HepG2 (cell line): ENCODE data around the gene PYGO2. TPM values are rescaled to one million over a fixed set of nuclear protein-coding genes. Genes with fewer than 3 reads are reported as not detected.

Source experiments
- E2F1 ChIP-seq: sonication (generic); formaldehyde crosslinking; IDR thresholded peaks from 2 replicates; pipeline ENCODE4 v1.5.0; 2020; ENCODE audit warnings: missing genetic modification reagents
- FOXA1 ChIP-seq, 2 experiments: fragments of 450-650 bp in 1 of 2; sonication (generic) in 1 of 2; formaldehyde crosslinking in 1 of 2; IDR thresholded peaks; 2 replicates each; pipeline versions ENCODE4 v1.4.0 to v1.6.1; 2016 to 2020; ENCODE audit warnings: missing genetic modification reagents in 1 of 2
- KLF15 ChIP-seq: sonication (generic); formaldehyde crosslinking; IDR thresholded peaks from 2 replicates; pipeline ENCODE4 v1.8.1; 2023; ENCODE audit warnings: borderline replicate concordance, mild to moderate bottlenecking, inconsistent platforms, missing genetic modification reagents, mixed read lengths
- MBNL3 ChIP-seq: fragments of 250-450 bp; sonication (Bioruptor Pico); conservative IDR thresholded peaks from 2 replicates; pipeline ENCODE4 v1.8.0; 2022; ENCODE audit warnings: mild to moderate bottlenecking, inconsistent platforms
- NFE2 ChIP-seq: sonication (generic); formaldehyde crosslinking; IDR thresholded peaks from 2 replicates; pipeline ENCODE4 v1.4.0; 2020; ENCODE audit warnings: missing genetic modification reagents
- PHF8 ChIP-seq: sonication (generic); formaldehyde crosslinking; IDR thresholded peaks from 2 replicates; pipeline ENCODE4 v1.5.0; 2020; ENCODE audit warnings: missing genetic modification reagents
- SIX1 ChIP-seq: sonication (generic); formaldehyde crosslinking; IDR thresholded peaks from 2 replicates; pipeline ENCODE4 v1.4.0; 2020; ENCODE audit warnings: missing genetic modification reagents, borderline replicate concordance
- ZFAT ChIP-seq: sonication (generic); formaldehyde crosslinking; conservative IDR thresholded peaks from 2 replicates; pipeline ENCODE4 v1.8.1; 2023; ENCODE audit warnings: missing genetic modification reagents, inconsistent platforms
- ZNF333 ChIP-seq: sonication (generic); formaldehyde crosslinking; IDR thresholded peaks from 2 replicates; pipeline ENCODE4 v1.4.0; 2020; ENCODE audit warnings: mild to moderate bottlenecking, missing genetic modification reagents, borderline replicate concordance
- ZNF496 ChIP-seq: sonication (generic); formaldehyde crosslinking; IDR thresholded peaks from 2 replicates; pipeline ENCODE4 v1.8.1; 2023; ENCODE audit warnings: mild to moderate bottlenecking, moderate library complexity, missing genetic modification reagents; ENCODE audit not compliant: insufficient replicate concordance
- ZNF501 ChIP-seq: sonication (generic); formaldehyde crosslinking; IDR thresholded peaks from 2 replicates; pipeline ENCODE4 v1.5.1; 2020; ENCODE audit warnings: mild to moderate bottlenecking, moderate library complexity, missing genetic modification reagents
- ZNF605 ChIP-seq: sonication (generic); formaldehyde crosslinking; IDR thresholded peaks from 2 replicates; pipeline ENCODE4 v1.8.0; 2022; ENCODE audit warnings: mild to moderate bottlenecking, missing genetic modification reagents
- ZNF747 ChIP-seq: sonication (generic); formaldehyde crosslinking; IDR thresholded peaks from 2 replicates; pipeline ENCODE4 v1.8.1; 2023; ENCODE audit warnings: missing genetic modification reagents, mild to moderate bottlenecking, borderline replicate concordance
- polyA plus RNA-seq, 8 experiments: library from polyadenylated mRNA; depleted of rRNA in 3 of 8; stranded (reverse) in 7 of 8; unstranded in 1 of 8; fragments of >200 nt; fragmentation: Illumina TruSeq in 4 of 8; extraction: Trizol in 4 of 8; gene quantifications; 2 replicates each; pipeline versions ENCODE4 v1.2.1 to v1.2.3, GENCODE V29; 2011 to 2016; ENCODE audit warnings: low read depth in 4 of 8, missing spikeins in 1 of 8, mixed read lengths in 1 of 8; ENCODE audit not compliant: insufficient read depth in 1 of 8
- total RNA-seq, 5 experiments: library from RNA; depleted of rRNA; stranded (reverse); fragments of >200 nt; fragmentation: Illumina TruSeq; extraction: Trizol; gene quantifications; 2 replicates each; pipeline ENCODE4 v1.2.3, GENCODE V29; 2016; ENCODE audit warnings: low read depth in 1 of 5
- TF ChIP-seq, protein P1 (sequence below): sonication (generic); formaldehyde crosslinking; IDR thresholded peaks from 2 replicates; pipeline ENCODE4 v1.5.1; 2020; ENCODE audit warnings: missing genetic modification reagents, mild to moderate bottlenecking, borderline replicate concordance
- TF ChIP-seq, protein P2 (sequence below): sonication (generic); formaldehyde crosslinking; IDR thresholded peaks from 2 replicates; pipeline ENCODE4 v1.4.0; 2020; ENCODE audit warnings: mild to moderate bottlenecking, missing genetic modification reagents
- TF ChIP-seq, protein P3 (sequence below): sonication (generic); formaldehyde crosslinking; conservative IDR thresholded peaks from 2 replicates; pipeline ENCODE4 v1.4.0; 2020; ENCODE audit warnings: missing genetic modification reagents
- TF ChIP-seq, protein P4 (sequence below): sonication (generic); formaldehyde crosslinking; IDR thresholded peaks from 2 replicates; pipeline ENCODE4 v1.4.0; 2020; ENCODE audit warnings: low read depth, missing genetic modification reagents
- TF ChIP-seq, protein P5 (sequence below): sonication (generic); formaldehyde crosslinking; IDR thresholded peaks from 2 replicates; pipeline ENCODE4 v1.5.0; 2020; ENCODE audit warnings: missing genetic modification reagents

PYGO2 gene
- total and polyA plus RNA-seq, 2 of the 13 experiments (the other 11 are each of a cell fraction or from before 2014, with no cell fraction given): 20.3 to 21.8 TPM

DNA sequence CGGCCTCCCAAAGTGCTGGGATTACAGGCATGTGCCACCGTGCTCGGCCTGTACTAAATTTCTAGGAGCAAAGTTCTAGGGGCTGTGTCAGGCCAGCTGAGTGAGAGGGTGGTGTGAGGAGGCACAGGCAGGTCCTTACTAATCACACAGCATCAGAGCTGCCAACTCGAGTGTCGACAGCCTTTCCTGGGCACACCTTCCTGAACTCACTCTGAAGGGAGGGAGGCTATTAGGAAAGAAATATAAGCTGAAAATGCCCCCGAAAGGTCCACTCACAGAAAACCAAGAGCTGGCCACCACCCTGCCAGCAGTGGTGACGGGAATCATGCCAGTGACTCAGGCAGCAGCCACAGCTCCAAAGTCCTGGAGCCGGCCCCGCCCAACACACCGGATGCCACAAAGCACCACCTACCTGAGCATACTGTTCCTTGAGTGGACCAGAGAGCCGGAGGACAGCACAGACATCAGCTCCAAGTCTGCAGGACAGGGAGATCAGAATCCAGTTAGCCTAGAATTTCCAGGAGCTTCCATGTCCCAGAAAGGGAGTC lies 29.6 kb downstream of the PYGO2 start (continued):
- TF ChIP-seq SIX1 (CRISPR knock-in tag): no peak
- no peak for TF ChIP-seq ZFAT (CRISPR knock-in tag)
- TF ChIP-seq, protein P1, sequence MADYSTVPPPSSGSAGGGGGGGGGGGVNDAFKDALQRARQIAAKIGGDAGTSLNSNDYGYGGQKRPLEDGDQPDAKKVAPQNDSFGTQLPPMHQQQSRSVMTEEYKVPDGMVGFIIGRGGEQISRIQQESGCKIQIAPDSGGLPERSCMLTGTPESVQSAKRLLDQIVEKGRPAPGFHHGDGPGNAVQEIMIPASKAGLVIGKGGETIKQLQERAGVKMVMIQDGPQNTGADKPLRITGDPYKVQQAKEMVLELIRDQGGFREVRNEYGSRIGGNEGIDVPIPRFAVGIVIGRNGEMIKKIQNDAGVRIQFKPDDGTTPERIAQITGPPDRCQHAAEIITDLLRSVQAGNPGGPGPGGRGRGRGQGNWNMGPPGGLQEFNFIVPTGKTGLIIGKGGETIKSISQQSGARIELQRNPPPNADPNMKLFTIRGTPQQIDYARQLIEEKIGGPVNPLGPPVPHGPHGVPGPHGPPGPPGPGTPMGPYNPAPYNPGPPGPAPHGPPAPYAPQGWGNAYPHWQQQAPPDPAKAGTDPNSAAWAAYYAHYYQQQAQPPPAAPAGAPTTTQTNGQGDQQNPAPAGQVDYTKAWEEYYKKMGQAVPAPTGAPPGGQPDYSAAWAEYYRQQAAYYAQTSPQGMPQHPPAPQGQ (CRISPR knock-in tag): no peak
- TF ChIP-seq FOXA1 (IDR thresholded peaks at IDR 0.05): no peak
- no peak for TF ChIP-seq FOXA1 (CRISPR knock-in tag; IDR thresholded peaks at IDR 0.05)
- no peak for TF ChIP-seq ZNF333
- peak; percentile 61 for TF ChIP-seq PHF8 (CRISPR knock-in tag)
- no peak for TF ChIP-seq MBNL3 (CRISPR knock-in tag)
- peak; percentile 78 for TF ChIP-seq ZNF501 (CRISPR knock-in tag)
- TF ChIP-seq ZNF747 (CRISPR knock-in tag): no peak
- TF ChIP-seq, protein P2, sequence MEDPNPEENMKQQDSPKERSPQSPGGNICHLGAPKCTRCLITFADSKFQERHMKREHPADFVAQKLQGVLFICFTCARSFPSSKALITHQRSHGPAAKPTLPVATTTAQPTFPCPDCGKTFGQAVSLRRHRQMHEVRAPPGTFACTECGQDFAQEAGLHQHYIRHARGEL: no peak
- TF ChIP-seq, protein P3, sequence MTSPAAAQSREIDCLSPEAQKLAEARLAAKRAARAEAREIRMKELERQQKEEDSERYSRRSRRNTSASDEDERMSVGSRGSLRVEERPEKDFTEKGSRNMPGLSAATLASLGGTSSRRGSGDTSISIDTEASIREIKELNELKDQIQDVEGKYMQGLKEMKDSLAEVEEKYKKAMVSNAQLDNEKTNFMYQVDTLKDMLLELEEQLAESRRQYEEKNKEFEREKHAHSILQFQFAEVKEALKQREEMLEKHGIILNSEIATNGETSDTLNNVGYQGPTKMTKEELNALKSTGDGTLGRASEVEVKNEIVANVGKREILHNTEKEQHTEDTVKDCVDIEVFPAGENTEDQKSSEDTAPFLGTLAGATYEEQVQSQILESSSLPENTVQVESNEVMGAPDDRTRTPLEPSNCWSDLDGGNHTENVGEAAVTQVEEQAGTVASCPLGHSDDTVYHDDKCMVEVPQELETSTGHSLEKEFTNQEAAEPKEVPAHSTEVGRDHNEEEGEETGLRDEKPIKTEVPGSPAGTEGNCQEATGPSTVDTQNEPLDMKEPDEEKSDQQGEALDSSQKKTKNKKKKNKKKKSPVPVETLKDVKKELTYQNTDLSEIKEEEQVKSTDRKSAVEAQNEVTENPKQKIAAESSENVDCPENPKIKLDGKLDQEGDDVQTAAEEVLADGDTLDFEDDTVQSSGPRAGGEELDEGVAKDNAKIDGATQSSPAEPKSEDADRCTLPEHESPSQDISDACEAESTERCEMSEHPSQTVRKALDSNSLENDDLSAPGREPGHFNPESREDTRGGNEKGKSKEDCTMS (CRISPR knock-in tag): no peak
- no peak for TF ChIP-seq E2F1
- TF ChIP-seq, protein P4, sequence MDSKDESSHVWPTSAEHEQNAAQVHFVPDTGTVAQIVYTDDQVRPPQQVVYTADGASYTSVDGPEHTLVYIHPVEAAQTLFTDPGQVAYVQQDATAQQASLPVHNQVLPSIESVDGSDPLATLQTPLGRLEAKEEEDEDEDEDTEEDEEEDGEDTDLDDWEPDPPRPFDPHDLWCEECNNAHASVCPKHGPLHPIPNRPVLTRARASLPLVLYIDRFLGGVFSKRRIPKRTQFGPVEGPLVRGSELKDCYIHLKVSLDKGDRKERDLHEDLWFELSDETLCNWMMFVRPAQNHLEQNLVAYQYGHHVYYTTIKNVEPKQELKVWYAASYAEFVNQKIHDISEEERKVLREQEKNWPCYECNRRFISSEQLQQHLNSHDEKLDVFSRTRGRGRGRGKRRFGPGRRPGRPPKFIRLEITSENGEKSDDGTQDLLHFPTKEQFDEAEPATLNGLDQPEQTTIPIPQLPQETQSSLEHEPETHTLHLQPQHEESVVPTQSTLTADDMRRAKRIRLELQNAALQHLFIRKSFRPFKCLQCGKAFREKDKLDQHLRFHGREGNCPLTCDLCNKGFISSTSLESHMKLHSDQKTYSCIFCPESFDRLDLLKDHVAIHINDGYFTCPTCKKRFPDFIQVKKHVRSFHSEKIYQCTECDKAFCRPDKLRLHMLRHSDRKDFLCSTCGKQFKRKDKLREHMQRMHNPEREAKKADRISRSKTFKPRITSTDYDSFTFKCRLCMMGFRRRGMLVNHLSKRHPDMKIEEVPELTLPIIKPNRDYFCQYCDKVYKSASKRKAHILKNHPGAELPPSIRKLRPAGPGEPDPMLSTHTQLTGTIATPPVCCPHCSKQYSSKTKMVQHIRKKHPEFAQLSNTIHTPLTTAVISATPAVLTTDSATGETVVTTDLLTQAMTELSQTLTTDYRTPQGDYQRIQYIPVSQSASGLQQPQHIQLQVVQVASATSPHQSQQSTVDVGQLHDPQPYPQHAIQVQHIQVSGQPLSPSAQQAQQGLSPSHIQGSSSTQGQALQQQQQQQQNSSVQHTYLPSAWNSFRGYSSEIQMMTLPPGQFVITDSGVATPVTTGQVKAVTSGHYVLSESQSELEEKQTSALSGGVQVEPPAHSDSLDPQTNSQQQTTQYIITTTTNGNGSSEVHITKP (CRISPR knock-in tag): peak; percentile 93
- TF ChIP-seq ZNF605: peak; percentile 31; the same call in 1 of the 2 replicates
- TF ChIP-seq NFE2: no peak
- TF ChIP-seq, protein P5, sequence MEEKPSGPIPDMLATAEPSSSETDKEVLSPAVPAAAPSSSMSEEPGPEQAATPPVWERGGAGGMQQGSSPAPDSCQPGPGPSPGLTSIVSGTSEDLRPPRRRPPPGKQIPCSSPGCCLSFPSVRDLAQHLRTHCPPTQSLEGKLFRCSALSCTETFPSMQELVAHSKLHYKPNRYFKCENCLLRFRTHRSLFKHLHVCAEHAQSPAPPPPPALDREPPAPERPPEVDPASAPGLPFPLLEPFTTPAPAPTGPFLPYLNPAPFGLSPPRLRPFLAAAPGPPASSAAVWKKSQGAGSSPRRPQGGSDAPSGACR: no peak
- no peak for TF ChIP-seq KLF15 (CRISPR knock-in tag)
- no peak for TF ChIP-seq ZNF496 (CRISPR knock-in tag)
